WTC11 (cell line): Measurements from ENCODE around the gene SAMMSON. TPM values are rescaled to one million over a fixed set of nuclear protein-coding genes. Genes with fewer than 3 reads are reported as not detected.

ENCODE experiments used
- ATAC-seq: fragments of 200-7000 bp; cut with Tn5 transposase; 2 replicates; pipeline ENCODE4 v1.10.0; 2021; ENCODE audit warnings: mild to moderate bottlenecking, moderate library complexity
- CTCF ChIA-PET: fragments of 300-600 bp; sonication (Branson Sonifier 250); formaldehyde crosslinking; loops from one replicate; lab custom pipeline; 2021; ENCODE audit warnings: antibody characterized with exemption; lab: Charles Lee
- POLR2A ChIA-PET: fragments of 350-600 bp; sonication (Branson Sonifier 250); formaldehyde crosslinking; loops from one replicate; lab custom pipeline; 2021; ENCODE audit warnings: antibody characterized with exemption; lab: Charles Lee
- DNase-seq: peaks from one replicate; pipeline ENCODE4 v3.0.0; 2021; ENCODE audit warnings: low spot score
- H3K27ac Mint-ChIP-seq: 2 replicates; pipeline ENCODE4 v1.8.0; 2021; ENCODE audit warnings: mixed read lengths
- H3K27me3 Mint-ChIP-seq: 2 replicates; pipeline ENCODE4 v1.8.0; 2021; ENCODE audit warnings: low read depth, mild to moderate bottlenecking, moderate library complexity, mixed read lengths
- H3K36me3 Mint-ChIP-seq: 2 replicates; pipeline ENCODE4 v1.8.0; 2021; ENCODE audit warnings: mixed read lengths
- H3K4me1 Mint-ChIP-seq: 2 replicates; pipeline ENCODE4 v1.8.0; 2022; ENCODE audit warnings: mixed read lengths
- H3K4me3 Mint-ChIP-seq: 2 replicates; pipeline ENCODE4 v1.8.0; 2021; ENCODE audit warnings: mild to moderate bottlenecking, moderate library complexity, mixed read lengths
- H3K9me3 Mint-ChIP-seq: 2 replicates; pipeline ENCODE4 v1.8.0; 2021; ENCODE audit warnings: mixed read lengths
- E2F1 ChIP-seq: sonication (generic); formaldehyde crosslinking; IDR thresholded peaks from 2 replicates; pipeline ENCODE4 v1.8.0; 2022; ENCODE audit warnings: mild to moderate bottlenecking, missing genetic modification reagents
- ESRRA ChIP-seq: sonication (generic); formaldehyde crosslinking; IDR thresholded peaks from 2 replicates; pipeline ENCODE4 v1.8.1; 2022; ENCODE audit warnings: mild to moderate bottlenecking, missing genetic modification reagents, borderline replicate concordance
- HMGXB4 ChIP-seq: sonication (generic); formaldehyde crosslinking; IDR thresholded peaks from 2 replicates; pipeline ENCODE4 v1.8.1; 2023; ENCODE audit warnings: mild to moderate bottlenecking, moderate library complexity, missing genetic modification reagents
- IRF1 ChIP-seq: sonication (generic); formaldehyde crosslinking; IDR thresholded peaks from 2 replicates; pipeline ENCODE4 v1.8.0; 2023; ENCODE audit warnings: missing genetic modification reagents
- JAZF1 ChIP-seq: fragments of 250-450 bp; sonication (Bioruptor Pico); IDR thresholded peaks from 2 replicates; pipeline ENCODE4 v1.9.0; 2021; ENCODE audit warnings: moderate library complexity, mild to moderate bottlenecking, inconsistent platforms
- TCF7 ChIP-seq: sonication (generic); formaldehyde crosslinking; IDR thresholded peaks from 2 replicates; pipeline ENCODE4 v1.8.0; 2022; ENCODE audit warnings: mild to moderate bottlenecking, low read depth, missing genetic modification reagents, moderate library complexity
- ZMAT4 ChIP-seq: fragments of 250-450 bp; sonication (Bioruptor Pico); IDR thresholded peaks from 2 replicates; pipeline ENCODE4 v1.9.0; 2021; ENCODE audit warnings: mild to moderate bottlenecking
- ZNF138 ChIP-seq: sonication (generic); formaldehyde crosslinking; conservative IDR thresholded peaks from 2 replicates; pipeline ENCODE4 v1.8.1; 2022; ENCODE audit warnings: mild to moderate bottlenecking, moderate library complexity, missing genetic modification reagents
- ZNF281 ChIP-seq: sonication (generic); formaldehyde crosslinking; IDR thresholded peaks from 2 replicates; pipeline ENCODE4 v1.8.0; 2023; ENCODE audit warnings: mild to moderate bottlenecking, missing genetic modification reagents
- ZNF317 ChIP-seq: sonication (generic); formaldehyde crosslinking; IDR thresholded peaks from 2 replicates; pipeline ENCODE4 v1.8.1; 2023; ENCODE audit warnings: low read depth, mild to moderate bottlenecking, moderate library complexity, missing genetic modification reagents, borderline replicate concordance
- total RNA-seq: library from RNA; stranded (reverse); gene quantifications from 3 replicates; pipeline ENCODE4 v1.2.3, GENCODE V29; 2021
- TF ChIP-seq, protein P1 (sequence below): sonication (generic); formaldehyde crosslinking; IDR thresholded peaks from 2 replicates; pipeline ENCODE4 v1.8.1; 2023; ENCODE audit warnings: mild to moderate bottlenecking, missing genetic modification reagents, moderate library complexity
- TF ChIP-seq, protein P2 (sequence below): fragments of 250-450 bp; sonication (Bioruptor Pico); IDR thresholded peaks from 2 replicates; pipeline ENCODE4 v2.1.2; 2022; ENCODE audit warnings: mild to moderate bottlenecking, moderate library complexity
- TF ChIP-seq, protein P3 (sequence below): sonication (generic); formaldehyde crosslinking; conservative IDR thresholded peaks from 2 replicates; pipeline ENCODE4 v1.8.1; 2022; ENCODE audit warnings: mild to moderate bottlenecking, missing genetic modification reagents

Gene SAMMSON
- total RNA-seq, 1 experiment from 2014 or later = 0.13 TPM

DNA sequence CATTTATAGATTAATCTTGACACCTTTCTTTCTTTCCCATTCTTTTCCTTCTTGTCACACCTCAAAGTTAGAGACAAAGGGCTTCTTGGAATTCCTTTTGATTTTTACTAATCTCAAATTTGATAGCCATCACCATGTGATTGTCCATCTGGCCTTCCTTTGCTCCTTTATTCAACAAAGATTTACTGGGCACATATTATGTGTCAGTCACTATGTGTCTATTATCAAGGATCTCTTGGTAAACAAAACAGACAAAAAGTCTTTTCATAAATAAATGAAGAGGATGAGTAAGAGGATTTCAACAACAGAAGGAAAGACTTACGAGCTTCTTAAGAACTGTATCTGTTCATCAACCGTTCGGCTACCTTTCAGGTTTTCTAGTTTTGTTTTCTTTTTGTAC is 56.5 kb downstream of the SAMMSON start (continued):
- TF ChIP-seq IRF1 (CRISPR knock-in tag) (no peak), ZMAT4 (no peak)
- TF ChIP-seq, protein P1, sequence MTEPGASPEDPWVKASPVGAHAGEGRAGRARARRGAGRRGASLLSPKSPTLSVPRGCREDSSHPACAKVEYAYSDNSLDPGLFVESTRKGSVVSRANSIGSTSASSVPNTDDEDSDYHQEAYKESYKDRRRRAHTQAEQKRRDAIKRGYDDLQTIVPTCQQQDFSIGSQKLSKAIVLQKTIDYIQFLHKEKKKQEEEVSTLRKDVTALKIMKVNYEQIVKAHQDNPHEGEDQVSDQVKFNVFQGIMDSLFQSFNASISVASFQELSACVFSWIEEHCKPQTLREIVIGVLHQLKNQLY (CRISPR knock-in tag) = no peak

- no peaks in the 10 kb centered on the region for H3K9me3 Mint-ChIP-seq
- POLR2A ChIA-PET = no interaction called here
- H3K36me3 Mint-ChIP-seq = no peaks in the 10 kb centered on the region
- no peaks in the 10 kb centered on the region for H3K27me3 Mint-ChIP-seq
- CTCF ChIA-PET = no interaction called here
- ATAC-seq (no peak), DNase-seq (no peak)
- TF ChIP-seq ZNF281 (CRISPR knock-in tag) (no peak), JAZF1 (CRISPR knock-in tag) (no peak), TCF7 (CRISPR knock-in tag) (no peak), IRF1 (CRISPR knock-in tag) (no peak), ZNF317 (no peak), ZNF138 (CRISPR knock-in tag) (no peak), E2F1 (CRISPR knock-in tag) (no peak), HMGXB4 (CRISPR knock-in tag) (no peak), ESRRA (CRISPR knock-in tag) (no peak)
- TF ChIP-seq, protein P2, sequence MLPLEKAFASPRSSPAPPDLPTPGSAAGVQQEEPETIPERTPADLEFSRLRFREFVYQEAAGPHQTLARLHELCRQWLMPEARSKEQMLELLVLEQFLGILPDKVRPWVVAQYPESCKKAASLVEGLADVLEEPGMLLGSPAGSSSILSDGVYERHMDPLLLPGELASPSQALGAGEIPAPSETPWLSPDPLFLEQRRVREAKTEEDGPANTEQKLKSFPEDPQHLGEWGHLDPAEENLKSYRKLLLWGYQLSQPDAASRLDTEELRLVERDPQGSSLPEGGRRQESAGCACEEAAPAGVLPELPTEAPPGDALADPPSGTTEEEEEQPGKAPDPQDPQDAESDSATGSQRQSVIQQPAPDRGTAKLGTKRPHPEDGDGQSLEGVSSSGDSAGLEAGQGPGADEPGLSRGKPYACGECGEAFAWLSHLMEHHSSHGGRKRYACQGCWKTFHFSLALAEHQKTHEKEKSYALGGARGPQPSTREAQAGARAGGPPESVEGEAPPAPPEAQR = no peak
- TF ChIP-seq, protein P3, sequence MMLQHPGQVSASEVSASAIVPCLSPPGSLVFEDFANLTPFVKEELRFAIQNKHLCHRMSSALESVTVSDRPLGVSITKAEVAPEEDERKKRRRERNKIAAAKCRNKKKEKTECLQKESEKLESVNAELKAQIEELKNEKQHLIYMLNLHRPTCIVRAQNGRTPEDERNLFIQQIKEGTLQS = no peak
- TF ChIP-seq, all 79 proteins: peak for 0
- H3K4me3 Mint-ChIP-seq = no peak overlapping the region
- H3K27ac Mint-ChIP-seq = no peak overlapping the region
- H3K4me1 Mint-ChIP-seq = peaks cover 35% of the 10 kb centered on the region
Measured at GRCh38 chr3:70057426-70057825, 57.9 kb downstream of the SAMMSON start.
